DLD1 (cell line): ENCODE results near the gene DXO.
"Not testable (repeated sequence)": the region's sequence is repeated elsewhere in the genome, so short reads cannot be mapped to it uniquely, and the experiment has no call there.

ENCODE experiments used
- in situ Hi-C: cut with HindIII; loops from 2 replicates; pipeline ENCODE4 v1.10.0; 2017; ENCODE audit warnings: low sequenced_read_pairs

Gene DXO

GRCh38 chr6:31980195-31980876 lies 8.4 kb upstream of the DXO start:
- in situ Hi-C loops: not testable (repeated sequence)

GRCh38 chr6:31979238-31979898 lies 7.4 kb upstream of the DXO start:
- in situ Hi-C loops: no loop called here

- in situ Hi-C loops: no loop called here
Observed at GRCh38 chr6:31978831-31979230, 6.9 kb upstream of the DXO start.

- in situ Hi-C loops: no loop called here
Observed at GRCh38 chr6:31977816-31978431, 6.0 kb upstream of the DXO start.

DNA sequence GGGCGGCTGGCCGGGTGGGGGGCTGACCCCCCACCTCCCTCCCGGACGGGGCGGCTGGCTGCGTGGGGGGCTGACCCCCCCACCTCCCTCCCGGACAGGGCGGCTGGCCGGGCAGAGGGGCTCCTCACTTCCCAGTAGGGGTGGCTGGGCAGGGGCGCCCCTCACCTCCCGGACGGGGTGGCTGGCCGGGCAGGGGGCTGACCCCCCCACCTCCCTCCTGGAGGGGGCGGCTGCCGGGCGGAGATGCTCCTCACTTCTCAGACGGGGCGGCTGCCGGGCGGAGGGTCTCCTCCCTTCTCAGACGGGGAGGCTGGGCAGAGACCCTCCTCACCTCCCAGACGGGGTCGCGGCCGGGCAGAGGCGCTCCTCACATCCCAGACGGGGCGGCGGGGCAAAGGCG lies 4.1 kb upstream of the DXO start:
- in situ Hi-C loops: not testable (repeated sequence)

GRCh38 chr6:31972709-31973350 lies 892 bp upstream of the DXO start:
- in situ Hi-C loops: no loop called here

DNA sequence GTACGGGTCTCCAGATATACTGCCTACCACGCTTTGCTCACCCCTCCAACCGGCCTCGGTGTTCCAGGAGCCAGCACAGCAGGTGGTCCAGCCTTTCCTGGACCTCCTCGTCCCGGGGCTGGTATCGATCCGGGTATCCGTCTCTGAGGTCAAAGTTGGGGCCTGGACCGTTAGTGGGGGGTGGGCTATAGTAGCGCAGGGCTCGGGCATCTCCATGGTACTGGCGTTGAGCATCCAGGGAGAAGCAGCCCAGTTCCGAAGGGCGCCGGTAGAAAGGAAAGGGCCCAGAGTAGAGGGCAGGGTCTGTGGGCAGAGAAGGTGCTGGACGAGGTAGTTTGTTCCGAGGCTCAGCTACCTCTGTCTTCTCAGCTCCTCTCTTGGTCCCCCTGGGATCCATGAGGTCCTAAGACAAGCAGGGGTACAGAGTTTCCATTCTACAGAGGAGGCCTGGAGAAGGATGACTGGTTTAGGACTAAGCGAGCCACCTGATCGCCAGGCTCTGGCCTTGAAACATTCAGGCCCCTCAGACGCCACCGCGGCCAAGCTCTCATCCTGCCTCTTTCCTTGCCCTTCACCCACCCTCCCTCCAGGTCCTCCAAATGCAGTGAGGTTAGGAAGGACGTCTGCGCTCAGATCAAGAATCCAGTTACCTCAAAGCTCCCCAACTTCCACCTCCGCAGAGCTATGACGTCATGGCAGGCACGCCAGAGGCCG lies 502 bp downstream of the DXO start:
- in situ Hi-C loops: no loop called here

- in situ Hi-C loops: no loop called here
Observed at GRCh38 chr6:31970604-31971271, 1.2 kb downstream of the DXO start.

- in situ Hi-C loops: no loop called here
Observed at GRCh38 chr6:31969712-31970603, 2.0 kb downstream of the DXO start.

DNA sequence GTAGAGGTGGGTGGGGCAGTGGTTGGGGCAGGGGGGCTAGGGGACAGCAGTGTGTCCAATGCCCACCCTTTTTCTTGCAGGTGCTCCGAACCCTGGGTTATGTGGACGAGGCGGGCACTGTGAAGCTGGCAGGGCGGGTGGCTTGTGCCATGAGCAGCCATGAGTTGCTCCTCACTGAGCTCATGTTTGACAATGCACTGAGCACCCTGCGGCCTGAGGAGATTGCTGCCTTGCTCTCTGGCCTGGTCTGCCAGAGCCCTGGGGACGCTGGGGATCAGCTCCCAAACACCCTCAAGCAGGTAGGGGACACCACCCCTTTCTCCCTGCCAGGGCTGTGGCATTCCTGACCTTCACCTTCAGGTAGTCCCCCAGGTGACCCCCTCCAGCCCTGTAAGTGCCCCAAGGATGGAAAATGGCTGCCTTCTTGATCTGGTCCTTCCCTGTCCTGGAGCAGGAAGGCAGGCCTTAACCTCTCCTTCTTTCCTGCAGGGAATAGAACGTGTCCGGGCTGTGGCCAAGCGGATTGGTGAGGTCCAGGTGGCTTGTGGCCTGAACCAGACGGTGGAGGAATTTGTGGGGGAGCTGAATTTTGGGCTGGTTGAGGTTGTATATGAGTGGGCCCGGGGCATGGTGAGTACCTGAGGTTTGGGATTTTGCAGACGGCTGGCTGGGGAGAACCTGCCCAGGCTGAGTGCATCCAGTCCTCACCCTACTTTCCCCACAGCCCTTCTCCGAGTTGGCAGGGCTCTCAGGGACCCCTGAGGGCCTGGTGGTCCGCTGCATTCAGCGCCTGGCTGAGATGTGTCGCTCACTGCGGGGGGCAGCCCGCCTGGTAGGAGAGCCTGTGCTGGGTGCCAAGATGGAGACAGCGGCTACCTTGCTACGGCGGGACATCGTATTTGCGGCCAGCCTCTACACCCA lies 2.9 kb downstream of the DXO start:
- in situ Hi-C loops: no loop called here

GRCh38 chr6:31968326-31968725 lies 3.6 kb downstream of the DXO start:
- in situ Hi-C loops: no loop called here

- in situ Hi-C loops: no loop called here
Observed at GRCh38 chr6:31967926-31968320, 4.0 kb downstream of the DXO start.

DNA sequence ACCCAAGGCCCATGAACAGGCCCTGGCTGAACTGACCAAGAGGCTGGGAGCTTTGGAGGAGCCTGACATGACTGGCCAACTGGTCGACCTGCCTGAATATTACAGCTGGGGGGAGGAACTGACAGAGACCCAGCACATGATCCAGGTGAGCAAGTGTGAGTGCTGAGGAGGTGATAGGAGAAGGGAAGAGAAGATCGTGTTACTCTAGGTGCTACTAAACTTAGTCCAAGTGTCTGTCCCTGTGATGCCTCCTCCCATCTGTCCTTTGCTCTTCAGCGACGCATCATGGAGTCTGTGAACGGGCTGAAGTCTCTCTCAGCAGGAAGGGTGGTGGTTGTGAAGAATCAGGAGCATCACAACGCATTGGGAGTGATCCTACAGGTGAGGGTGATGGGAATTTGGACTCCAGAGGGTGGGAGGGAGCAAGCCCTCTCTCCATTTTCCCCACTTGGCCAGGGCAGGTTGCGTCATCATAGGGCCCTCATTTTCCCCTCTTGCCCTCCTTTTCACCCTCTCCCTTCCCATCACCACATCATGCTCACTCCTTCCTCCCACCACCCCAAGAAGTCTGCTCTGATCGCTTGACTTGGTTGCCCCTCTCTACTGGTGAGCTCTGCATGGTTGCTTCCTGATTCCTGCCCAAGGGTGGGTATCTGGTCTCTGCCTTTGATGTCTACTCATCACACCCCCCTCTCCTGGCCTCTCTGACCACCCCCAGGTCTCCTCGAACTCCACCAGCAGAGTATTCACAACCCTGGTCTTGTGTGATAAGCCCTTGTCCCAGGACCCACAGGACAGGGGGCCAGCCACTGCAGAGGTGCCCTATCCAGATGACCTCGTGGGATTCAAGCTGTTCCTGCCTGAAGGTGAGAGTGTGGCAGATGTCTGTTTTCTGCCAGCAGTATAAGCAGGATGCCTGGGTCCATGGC lies 4.7 kb downstream of the DXO start:
- in situ Hi-C loops: no loop called here

GRCh38 chr6:31966506-31966905 lies 5.4 kb downstream of the DXO start:
- in situ Hi-C loops: no loop called here

DNA sequence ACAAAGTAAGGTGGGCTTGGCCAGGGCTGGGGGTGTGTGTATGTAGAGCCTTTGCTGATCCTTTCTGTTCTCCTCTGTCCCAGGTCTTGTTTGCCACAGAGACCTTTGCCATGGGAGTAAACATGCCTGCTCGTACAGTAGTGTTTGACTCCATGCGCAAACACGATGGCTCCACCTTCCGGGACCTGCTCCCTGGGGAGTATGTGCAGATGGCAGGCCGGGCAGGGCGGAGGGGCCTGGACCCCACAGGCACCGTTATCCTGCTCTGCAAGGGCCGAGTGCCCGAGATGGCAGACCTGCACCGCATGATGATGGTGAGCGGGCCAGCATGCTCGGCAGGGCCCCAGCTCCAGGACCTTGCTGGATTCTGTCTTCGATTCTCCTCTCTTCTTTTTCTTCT lies 6.2 kb downstream of the DXO start:
- in situ Hi-C loops: no loop called here

DNA sequence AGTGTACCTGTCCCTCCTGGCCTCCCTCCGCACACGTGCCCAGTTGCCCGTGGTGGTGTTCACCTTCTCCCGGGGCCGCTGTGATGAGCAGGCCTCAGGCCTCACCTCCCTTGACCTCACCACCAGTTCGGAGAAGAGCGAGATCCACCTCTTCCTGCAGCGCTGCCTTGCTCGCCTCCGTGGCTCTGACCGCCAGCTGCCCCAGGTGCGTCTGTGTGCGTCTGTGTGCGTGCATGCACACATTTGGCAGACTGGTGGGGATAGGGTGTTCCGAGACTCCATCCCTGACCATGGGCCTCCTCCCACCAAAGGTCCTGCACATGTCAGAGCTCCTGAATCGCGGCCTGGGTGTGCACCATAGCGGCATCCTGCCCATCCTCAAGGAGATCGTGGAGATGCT lies 8.0 kb downstream of the DXO start:
- in situ Hi-C loops: no loop called here

DNA sequence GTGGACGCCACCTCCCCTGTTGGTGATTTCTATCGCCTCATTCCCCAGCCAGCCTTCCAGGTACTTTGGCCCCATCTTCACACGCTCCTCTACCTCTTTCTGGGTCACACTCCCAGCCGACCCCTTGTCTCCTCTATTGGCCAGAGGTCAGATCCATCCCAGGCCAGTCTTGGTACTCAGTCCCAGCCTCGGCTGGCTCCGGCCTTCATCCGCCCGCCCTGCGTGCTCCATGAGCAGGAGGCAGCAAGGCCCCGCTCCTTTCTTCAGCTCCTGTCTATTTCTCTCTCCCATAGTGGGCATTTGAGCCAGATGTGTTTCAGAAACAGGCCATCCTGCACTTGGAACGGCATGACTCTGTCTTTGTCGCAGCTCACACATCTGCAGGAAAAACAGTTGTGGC lies 10.3 kb downstream of the DXO start:
- in situ Hi-C loops: no loop called here
